Fibroblast of gingiva (primary cell): ENCODE results near the gene INPP4A.

Source experiments
- DNase-seq: peaks from one replicate; pipeline ENCODE4 v3.0.0-alpha.2; 2011; ENCODE audit warnings: low read depth

The INPP4A gene

DNA sequence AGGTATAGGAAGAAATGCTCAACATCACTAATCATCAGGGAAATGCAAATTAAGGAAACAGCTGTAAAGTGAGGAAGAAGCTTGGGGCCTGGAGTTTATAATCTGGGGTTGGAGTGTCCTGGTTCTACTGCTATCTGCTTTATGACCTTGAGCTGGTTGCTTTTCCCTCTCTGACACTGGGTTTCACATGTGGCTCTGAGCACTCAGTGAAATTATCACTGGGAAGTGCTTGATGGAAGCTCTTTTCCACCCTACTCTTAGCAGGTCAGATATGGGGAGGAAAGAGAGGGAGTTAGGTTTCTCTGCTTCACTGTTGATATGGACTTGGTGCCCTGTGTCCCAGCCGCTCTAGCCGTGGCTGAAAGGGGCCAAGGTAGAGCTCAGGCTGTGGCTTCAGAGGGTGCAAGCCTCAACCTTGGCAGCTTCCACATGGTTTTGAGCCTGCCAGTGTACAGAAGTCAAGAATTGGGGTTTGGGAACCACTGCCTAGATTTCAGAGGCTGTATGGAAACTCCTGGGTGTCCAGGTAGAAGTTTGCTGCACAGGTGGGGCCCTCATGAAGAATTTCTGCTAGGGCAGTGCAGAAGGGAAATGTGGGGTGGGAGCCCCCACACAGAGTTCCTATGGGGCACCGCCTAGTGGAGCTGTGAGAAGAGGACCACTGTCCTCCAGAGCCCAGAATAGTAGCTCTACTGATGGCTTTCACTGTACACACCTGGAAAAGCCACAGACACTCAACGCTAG, 52.3 kb downstream of the INPP4A start:
- DNase-seq = no peak

- no peak for DNase-seq
These were observed 54.2 kb downstream of the INPP4A start for GRCh38 chr2:98498703-98499440.

GRCh38 chr2:98500561-98500960, 55.9 kb downstream of the INPP4A start:
- no peak for DNase-seq

DNA sequence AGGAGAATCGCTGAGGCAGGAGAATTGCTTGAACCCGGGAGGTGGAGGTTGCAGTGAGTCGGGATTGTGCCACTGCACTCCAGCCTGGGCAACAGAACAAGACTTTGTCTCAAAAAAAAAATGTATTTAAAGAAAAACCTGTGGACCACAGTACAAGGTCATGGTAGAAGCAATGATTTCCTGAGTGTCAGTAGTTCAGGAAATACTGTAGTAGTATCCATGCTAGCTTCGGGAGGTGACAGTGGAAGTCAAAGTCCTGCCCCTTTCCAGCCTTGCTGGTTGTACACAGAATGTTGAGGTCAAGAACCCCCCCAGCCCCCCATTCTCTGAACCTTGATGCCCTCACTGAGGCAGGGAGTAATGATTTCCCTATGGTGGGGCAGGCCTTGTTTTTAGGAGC, 56.6 kb downstream of the INPP4A start:
- no peak for DNase-seq

DNA sequence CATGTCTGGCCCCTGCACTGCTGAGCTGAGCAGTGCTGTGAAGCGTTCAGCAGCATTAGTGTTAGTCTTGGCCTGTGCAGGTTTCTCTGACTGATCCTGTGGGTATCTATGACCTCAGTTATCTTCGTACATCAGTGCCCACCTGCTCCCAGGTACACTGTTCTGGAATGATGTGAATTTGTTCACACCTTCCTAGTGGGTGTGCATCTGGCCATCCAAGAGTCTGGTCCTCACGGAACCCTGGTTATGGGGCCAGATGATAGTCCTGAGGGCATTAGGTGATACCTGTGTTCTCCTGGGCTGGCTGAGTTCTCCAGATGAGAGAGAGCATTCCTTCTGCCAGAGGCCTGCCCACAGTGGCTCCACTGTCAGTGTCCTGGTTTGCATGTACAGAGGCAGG, 57.2 kb downstream of the INPP4A start:
- no peak for DNase-seq

GRCh38 chr2:98502556-98503335, 58.1 kb downstream of the INPP4A start:
- DNase-seq = peak; percentile 56

GRCh38 chr2:98503481-98504105, 58.9 kb downstream of the INPP4A start:
- DNase-seq = no peak

- DNase-seq = peak; percentile 67
These were observed 59.9 kb downstream of the INPP4A start for GRCh38 chr2:98504381-98505109.

DNA sequence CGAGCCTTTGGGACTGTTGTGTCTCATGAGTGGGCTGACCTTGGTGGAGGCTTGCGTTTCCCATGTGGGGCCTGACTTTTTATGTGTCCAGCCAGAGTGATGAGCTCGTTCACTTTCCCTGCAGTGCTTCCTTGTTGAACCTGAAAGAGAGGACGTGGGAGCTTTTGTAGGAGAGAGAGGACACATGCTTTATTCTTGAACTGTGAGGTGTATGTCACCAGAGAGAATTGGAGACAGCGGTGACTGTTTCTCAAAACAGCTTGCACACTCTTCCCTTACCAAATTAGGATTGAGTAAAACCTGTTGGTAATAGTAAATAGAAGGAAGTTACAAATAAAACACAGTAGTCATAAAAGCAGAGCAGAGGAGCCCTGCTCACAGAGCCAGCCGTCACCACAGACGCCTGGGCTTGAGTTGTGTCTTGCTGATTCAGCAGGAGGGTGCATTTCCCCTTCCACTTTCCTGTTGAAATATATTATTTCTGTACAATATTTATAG, 60.7 kb downstream of the INPP4A start:
- DNase-seq = no peak

DNA sequence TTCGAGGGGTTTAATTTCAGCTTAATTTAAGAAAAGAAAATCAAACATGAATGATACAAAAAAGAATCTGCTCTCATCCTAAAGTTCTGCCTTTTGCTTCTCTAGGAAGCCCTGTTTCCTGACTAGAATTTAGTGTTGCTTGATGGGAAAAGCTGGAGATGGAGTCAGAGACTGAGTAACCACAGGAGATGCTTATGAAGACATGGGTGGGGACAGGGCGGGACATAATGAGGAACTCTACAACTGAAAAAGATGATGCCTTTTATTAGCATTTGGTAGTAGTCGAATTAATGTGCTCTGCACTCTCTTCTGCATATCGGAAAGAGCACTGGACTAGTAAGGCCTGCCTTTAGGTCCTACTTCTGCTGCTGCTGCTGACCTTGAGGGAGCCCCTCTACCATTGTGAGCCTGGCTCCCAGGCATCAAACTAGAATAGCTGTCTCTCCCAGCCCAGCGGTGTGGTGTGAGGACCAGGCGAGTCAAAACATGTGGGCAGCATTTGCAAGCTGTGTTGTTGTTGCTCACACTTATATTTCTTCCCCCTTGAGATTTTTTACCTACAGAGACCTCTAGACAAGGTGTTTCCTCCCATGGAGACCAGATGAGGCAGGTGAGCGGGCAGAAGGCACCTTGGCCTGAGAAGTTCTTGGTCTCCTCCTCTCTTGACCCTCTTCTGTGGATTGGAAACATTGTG, 61.5 kb downstream of the INPP4A start:
- no peak for DNase-seq

DNA sequence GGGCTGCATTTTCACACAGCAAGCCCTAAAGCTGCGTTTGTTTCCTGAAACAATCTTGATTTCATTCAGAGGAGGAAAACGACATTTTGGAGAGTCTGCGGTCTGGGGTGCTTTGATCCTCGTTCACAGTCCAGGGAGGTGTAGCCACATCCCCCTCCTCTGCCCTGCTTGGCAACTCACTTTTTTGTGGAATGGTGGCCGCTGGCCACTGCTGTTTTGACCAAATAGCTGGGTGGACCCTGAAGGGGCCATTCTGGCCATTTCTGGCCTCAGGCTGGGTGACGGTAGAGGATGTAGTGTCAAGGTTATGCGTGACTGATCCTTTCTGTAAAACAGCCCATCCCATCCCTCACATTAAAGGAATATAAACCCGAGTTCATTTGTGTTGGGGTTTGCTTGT, 62.2 kb downstream of the INPP4A start:
- no peak for DNase-seq

GRCh38 chr2:98507461-98507860, 62.8 kb downstream of the INPP4A start:
- DNase-seq = no peak

DNA sequence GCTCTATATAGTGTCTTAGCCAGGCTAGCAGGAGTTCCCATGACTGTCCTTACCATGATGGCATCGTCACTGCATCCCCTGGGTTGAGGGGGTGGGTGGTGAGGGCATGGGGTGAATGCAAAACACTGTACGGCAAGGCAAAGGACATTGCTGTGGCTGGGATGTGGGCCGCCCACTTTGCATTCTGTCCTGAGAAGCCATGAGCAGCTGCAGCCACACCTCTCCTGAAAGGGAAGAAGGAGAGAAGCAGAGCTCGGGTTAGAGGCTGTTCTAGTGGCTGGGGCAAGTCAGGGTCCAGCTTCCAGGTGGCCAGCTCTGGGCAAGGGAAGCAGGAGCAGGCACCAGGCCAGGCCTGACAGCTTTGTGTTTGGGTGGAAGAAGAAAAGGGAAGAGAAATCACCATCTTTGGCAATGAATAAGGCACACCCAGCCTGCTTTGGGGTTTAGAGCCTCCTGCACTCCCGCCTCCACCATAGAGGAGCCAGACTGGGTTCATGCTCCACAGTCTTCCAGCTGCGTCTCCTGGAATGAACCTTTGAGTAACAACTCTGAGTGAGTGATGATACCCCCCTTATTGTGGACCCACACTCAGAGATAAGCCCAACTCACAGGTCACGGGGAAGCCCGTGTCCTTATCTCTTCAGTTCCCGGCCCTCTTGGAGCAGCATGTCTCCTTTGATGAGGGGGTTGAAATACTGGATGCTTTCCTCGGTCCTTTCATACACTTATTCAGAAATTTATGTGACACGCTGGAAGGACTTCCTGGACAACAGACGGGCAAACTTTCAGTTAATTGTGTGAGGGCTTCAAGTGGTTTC, 63.4 kb downstream of the INPP4A start:
- DNase-seq = no peak

DNA sequence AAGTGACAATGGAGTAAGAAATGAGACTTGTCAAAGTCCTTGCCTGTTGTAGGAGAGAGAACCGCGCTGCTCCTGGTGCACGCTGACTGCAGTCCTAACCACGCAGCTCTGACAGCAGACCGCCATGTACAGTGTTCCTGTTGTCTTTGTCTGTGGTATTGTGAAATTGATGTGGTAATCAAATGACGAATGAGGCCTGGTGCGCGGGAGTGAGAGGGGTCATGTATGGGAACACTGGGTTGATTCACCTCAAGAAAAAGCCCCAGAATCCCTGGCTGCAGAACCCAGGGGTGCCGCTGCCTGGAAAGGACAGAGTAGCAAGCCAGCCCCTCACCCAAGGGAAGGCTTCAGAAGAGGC, 64.0 kb downstream of the INPP4A start:
- DNase-seq = peak; percentile 16

GRCh38 chr2:98509542-98510321, 65.1 kb downstream of the INPP4A start:
- DNase-seq = no peak

- no peak for DNase-seq
These were observed 65.6 kb downstream of the INPP4A start for GRCh38 chr2:98510322-98510662.

- DNase-seq = no peak
These were observed 67.3 kb downstream of the INPP4A start for GRCh38 chr2:98511981-98512380.

DNA sequence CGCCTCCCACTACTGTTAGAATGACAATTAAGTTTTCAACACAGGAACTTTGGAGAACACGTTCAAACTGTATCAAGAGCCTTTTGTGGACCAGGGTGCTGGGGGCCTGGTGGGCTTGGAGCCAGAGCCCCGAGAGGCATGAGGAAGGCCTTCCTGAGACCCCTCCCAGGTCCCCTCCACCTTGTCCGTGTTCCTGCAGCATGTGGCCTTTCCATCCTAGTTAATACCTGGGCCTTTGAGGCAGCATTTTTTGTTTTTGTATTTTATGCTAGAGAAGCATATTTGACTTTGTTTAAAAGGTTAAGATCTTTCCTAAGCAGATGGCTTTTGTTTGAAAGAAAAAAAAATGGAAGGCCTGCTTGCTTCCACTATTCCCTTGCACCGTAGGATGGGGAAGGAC, 68.0 kb downstream of the INPP4A start:
- no peak for DNase-seq

- no peak for DNase-seq
These were observed 69.5 kb downstream of the INPP4A start for GRCh38 chr2:98514096-98514639.
